Measurements from ENCODE around the gene ZNF804A.

ZNF804A gene

DNA sequence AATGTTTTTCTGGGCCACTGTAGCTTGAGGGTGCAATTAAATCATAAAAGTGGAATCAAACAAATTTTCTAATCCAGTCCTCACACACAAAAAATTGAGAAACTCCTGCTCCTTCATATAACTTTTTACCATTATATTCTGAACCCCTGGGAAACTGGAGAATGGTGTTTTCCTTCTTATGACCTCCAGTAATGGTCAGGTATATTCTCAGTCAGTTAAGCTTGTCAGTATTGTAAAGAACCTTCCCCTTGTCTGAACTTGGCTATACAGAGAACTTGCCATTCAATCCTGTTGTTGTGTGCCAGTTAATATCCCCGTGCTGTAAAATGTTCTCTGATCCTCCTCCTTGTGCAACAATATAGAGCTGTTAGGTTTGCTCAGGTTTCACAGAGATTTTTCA, 39.5 kb downstream of the ZNF804A start:
- H4K20me1 ChIP-seq (ENCODE audit: insufficient read depth) = no peaks in the 10 kb centered on the region
- no peak overlapping the region for H2AFZ ChIP-seq (ENCODE audit: low read depth)
- TF ChIP-seq, protein P1, sequence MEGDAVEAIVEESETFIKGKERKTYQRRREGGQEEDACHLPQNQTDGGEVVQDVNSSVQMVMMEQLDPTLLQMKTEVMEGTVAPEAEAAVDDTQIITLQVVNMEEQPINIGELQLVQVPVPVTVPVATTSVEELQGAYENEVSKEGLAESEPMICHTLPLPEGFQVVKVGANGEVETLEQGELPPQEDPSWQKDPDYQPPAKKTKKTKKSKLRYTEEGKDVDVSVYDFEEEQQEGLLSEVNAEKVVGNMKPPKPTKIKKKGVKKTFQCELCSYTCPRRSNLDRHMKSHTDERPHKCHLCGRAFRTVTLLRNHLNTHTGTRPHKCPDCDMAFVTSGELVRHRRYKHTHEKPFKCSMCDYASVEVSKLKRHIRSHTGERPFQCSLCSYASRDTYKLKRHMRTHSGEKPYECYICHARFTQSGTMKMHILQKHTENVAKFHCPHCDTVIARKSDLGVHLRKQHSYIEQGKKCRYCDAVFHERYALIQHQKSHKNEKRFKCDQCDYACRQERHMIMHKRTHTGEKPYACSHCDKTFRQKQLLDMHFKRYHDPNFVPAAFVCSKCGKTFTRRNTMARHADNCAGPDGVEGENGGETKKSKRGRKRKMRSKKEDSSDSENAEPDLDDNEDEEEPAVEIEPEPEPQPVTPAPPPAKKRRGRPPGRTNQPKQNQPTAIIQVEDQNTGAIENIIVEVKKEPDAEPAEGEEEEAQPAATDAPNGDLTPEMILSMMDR (conservative IDR thresholded peaks at IDR 0.05; ENCODE audit: low read depth, low read length) = no peak
- no peaks in the 10 kb centered on the region for H3K27me3 ChIP-seq (ENCODE audit: insufficient read depth, low read depth)
- no peaks in the 10 kb centered on the region for H3K79me2 ChIP-seq (ENCODE audit: insufficient read depth, low read depth)
- no peaks in the 10 kb centered on the region for H3K36me3 ChIP-seq (ENCODE audit: insufficient read depth)
- H3K4me2 ChIP-seq = no peak overlapping the region
- no peaks in the 10 kb centered on the region for H3K4me1 ChIP-seq (ENCODE audit: low read depth, poor library complexity, severe bottlenecking)
- no peak overlapping the region for H3K9ac ChIP-seq
- no peak overlapping the region for H3K27ac ChIP-seq
- no peak overlapping the region for H3K4me3 ChIP-seq (IDR thresholded peaks at IDR 0.05; ENCODE audit: insufficient read depth, low read depth, low read length)

DNA sequence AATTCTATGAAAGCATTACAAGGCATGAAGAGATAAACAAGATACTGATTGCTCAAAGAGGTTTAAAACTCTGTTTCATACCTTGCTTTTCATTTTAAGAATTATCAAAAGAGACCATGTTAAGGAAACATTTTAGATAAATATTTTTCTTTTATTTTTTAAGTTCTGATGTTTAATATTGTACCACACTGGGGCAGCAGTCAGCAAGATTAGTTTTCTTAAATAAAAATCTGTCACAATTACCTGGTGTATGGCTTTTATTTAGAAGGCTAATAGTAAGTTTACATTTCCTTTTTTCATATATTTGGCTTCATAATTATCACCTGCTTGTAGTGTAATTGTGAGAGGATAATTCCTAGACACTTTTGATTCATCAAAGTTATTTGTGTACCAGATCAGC, 46.4 kb downstream of the ZNF804A start:
- Histone ChIP-seq H3K79me2 (ENCODE audit: insufficient read depth, low read depth) (no peaks in the 10 kb centered on the region), H4K20me1 (ENCODE audit: insufficient read depth) (no peaks in the 10 kb centered on the region), H3K27ac (no peak overlapping the region), H3K9ac (no peak overlapping the region), H2AFZ (ENCODE audit: low read depth) (no peak overlapping the region), H3K36me3 (ENCODE audit: insufficient read depth) (no peaks in the 10 kb centered on the region), H3K27me3 (ENCODE audit: insufficient read depth, low read depth) (no peaks in the 10 kb centered on the region), H3K4me1 (ENCODE audit: low read depth, poor library complexity, severe bottlenecking) (no peaks in the 10 kb centered on the region), H3K4me3 (IDR thresholded peaks at IDR 0.05; ENCODE audit: insufficient read depth, low read depth, low read length) (no peak overlapping the region), H3K4me2 (no peak overlapping the region)
- TF ChIP-seq, protein P1 (conservative IDR thresholded peaks at IDR 0.05; ENCODE audit: low read depth, low read length) = no peak

DNA sequence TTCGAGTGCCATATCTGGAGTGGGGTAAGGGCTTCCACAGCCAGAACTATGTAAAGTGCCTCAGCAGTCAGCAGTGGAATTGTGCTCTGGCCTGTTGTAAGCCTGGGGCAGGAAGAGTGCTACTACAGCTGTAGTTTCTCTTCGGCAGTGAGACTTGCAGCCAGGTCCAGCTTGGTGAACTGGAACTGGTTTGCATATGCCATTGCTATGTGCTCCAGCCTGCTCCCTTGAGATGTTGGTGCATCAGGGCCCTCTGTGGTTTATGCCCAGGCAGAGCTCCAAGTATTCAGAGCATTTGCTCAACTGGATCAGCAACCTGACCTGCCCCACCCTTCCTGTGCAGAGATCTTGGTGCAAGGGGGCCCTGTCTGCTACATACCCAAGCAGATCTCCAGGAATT, 47.8 kb downstream of the ZNF804A start:
- Histone ChIP-seq H4K20me1 (ENCODE audit: insufficient read depth) (no peaks in the 10 kb centered on the region), H3K79me2 (ENCODE audit: insufficient read depth, low read depth) (no peaks in the 10 kb centered on the region), H3K36me3 (ENCODE audit: insufficient read depth) (no peaks in the 10 kb centered on the region), H3K4me1 (ENCODE audit: low read depth, poor library complexity, severe bottlenecking) (no peaks in the 10 kb centered on the region), H3K4me2 (no peak overlapping the region), H3K9ac (no peak overlapping the region), H3K27ac (no peak overlapping the region), H3K4me3 (IDR thresholded peaks at IDR 0.05; ENCODE audit: insufficient read depth, low read depth, low read length) (no peak overlapping the region), H2AFZ (ENCODE audit: low read depth) (no peak overlapping the region), H3K27me3 (ENCODE audit: insufficient read depth, low read depth) (no peaks in the 10 kb centered on the region)
- TF ChIP-seq, protein P1 (conservative IDR thresholded peaks at IDR 0.05; ENCODE audit: low read depth, low read length) = no peak

DNA sequence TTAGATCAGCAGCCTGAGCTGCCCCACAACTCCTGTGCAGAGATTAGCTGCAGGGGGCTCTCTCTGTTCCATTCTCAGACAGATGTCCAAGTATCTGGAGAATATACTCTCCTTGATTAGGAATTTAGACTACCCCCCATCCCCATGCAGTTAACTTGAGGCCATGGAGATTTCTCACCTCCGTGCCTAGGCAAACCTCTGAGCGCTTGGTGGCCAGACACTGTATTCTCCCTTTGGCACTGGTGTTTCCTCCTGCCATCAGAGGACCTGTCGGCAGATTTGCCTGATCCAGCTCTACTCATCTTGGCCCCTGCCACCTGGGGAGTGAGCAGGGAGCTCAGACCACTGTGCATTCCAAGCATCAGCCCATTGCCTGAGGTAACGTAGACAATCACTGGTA, 48.3 kb downstream of the ZNF804A start:
- H3K27ac ChIP-seq = no peak overlapping the region
- no peak overlapping the region for H3K4me2 ChIP-seq
- no peak overlapping the region for H3K9ac ChIP-seq
- H2AFZ ChIP-seq (ENCODE audit: low read depth) = no peak overlapping the region
- no peak overlapping the region for H3K4me3 ChIP-seq (IDR thresholded peaks at IDR 0.05; ENCODE audit: insufficient read depth, low read depth, low read length)
- H3K4me1 ChIP-seq (ENCODE audit: low read depth, poor library complexity, severe bottlenecking) = no peaks in the 10 kb centered on the region
- no peaks in the 10 kb centered on the region for H3K27me3 ChIP-seq (ENCODE audit: insufficient read depth, low read depth)
- TF ChIP-seq, protein P1 (conservative IDR thresholded peaks at IDR 0.05; ENCODE audit: low read depth, low read length) = no peak
- no peaks in the 10 kb centered on the region for H3K79me2 ChIP-seq (ENCODE audit: insufficient read depth, low read depth)
- no peaks in the 10 kb centered on the region for H4K20me1 ChIP-seq (ENCODE audit: insufficient read depth)
- H3K36me3 ChIP-seq (ENCODE audit: insufficient read depth) = no peaks in the 10 kb centered on the region
